PC-9 (cell line): ENCODE data around the gene UBE2O. TPM values are rescaled to one million over a fixed set of nuclear protein-coding genes. Genes with fewer than 3 reads are reported as not detected.

Experiments
- BruUV-seq: library from RNA; stranded (reverse); fragments of 400-500 nt; replicated peaks from 2 replicates; lab custom pipeline; 2021; lab: Mats Ljungman, UMichigan
- CTCF ChIA-PET: fragments of 300-600 bp; sonication (Branson Sonifier 250); formaldehyde crosslinking; loops from one replicate; lab custom pipeline; 2022; ENCODE audit warnings: antibody characterized with exemption; lab: Charles Lee
- POLR2A ChIA-PET: fragments of 300-600 bp; sonication (Branson Sonifier 250); formaldehyde crosslinking; loops from one replicate; lab custom pipeline; 2022; ENCODE audit warnings: antibody characterized with exemption; ENCODE audit not compliant: unreplicated experiment; lab: Charles Lee
- DNase-seq, 2 experiments: peaks; one replicate each; pipeline versions ENCODE4 v3.0.0 to v3.0.0-alpha.2; 2015 to 2022; ENCODE audit warnings: mixed read lengths in 1 of 2
- H2AFZ ChIP-seq: fragments of 200-600 bp; sonication (generic); 2 replicates; pipeline ENCODE4 v1.8.1; 2017; ENCODE audit warnings: antibody characterized with exemption
- H3F3A ChIP-seq: fragments of 200-600 bp; sonication (generic); 2 replicates; pipeline ENCODE4 v1.8.1; 2017; ENCODE audit warnings: antibody characterized with exemption, mild to moderate bottlenecking, low read depth; ENCODE audit not compliant: insufficient read depth
- H3K27ac ChIP-seq: fragments of 200-600 bp; sonication (generic); 2 replicates; pipeline ENCODE4 v1.6.1; 2016; ENCODE audit warnings: mixed run types
- H3K27me3 ChIP-seq: fragments of 200-600 bp; sonication (generic); 2 replicates; pipeline ENCODE4 v1.6.1; 2016; ENCODE audit warnings: low read depth, mixed run types; ENCODE audit not compliant: insufficient read depth
- H3K36me3 ChIP-seq: fragments of 200-600 bp; sonication (generic); 2 replicates; pipeline ENCODE4 v1.6.1; 2016; ENCODE audit warnings: low read depth, mixed run types
- H3K4me1 ChIP-seq: fragments of 200-600 bp; sonication (generic); replicated peaks from 2 replicates; pipeline ENCODE4 v1.6.1; 2016; ENCODE audit warnings: mixed run types; ENCODE audit not compliant: insufficient read depth
- H3K4me2 ChIP-seq: fragments of 200-600 bp; sonication (generic); 2 replicates; pipeline ENCODE4 v1.6.1; 2017; ENCODE audit warnings: mixed run types
- H3K4me3 ChIP-seq: fragments of 200-600 bp; sonication (generic); 2 replicates; pipeline ENCODE4 v1.6.1; 2016; ENCODE audit warnings: mixed run types
- H3K79me2 ChIP-seq: fragments of 200-600 bp; sonication (generic); 2 replicates; pipeline ENCODE4 v1.6.1; 2017; ENCODE audit warnings: low read depth, mixed run types
- H3K9me2 ChIP-seq: fragments of 200-600 bp; sonication (generic); 2 replicates; pipeline ENCODE4 v1.8.1; 2017; ENCODE audit warnings: mild to moderate bottlenecking; ENCODE audit not compliant: insufficient read depth
- H3K9me3 ChIP-seq: fragments of 200-600 bp; sonication (generic); 2 replicates; pipeline ENCODE4 v1.8.1; 2016; ENCODE audit warnings: low read depth; ENCODE audit not compliant: insufficient read depth
- H4K20me1 ChIP-seq: fragments of 200-600 bp; sonication (generic); 2 replicates; pipeline ENCODE4 v1.8.1; 2017; ENCODE audit not compliant: insufficient read depth
- CTCF ChIP-seq: fragments of 200-600 bp; sonication (generic); conservative IDR thresholded peaks from 2 replicates; pipeline ENCODE4 v1.6.1; 2017; ENCODE audit warnings: mixed run types, antibody characterized with exemption, mild to moderate bottlenecking, moderate library complexity
- EZH2 ChIP-seq: fragments of 200-600 bp; sonication (generic); IDR thresholded peaks from 2 replicates; pipeline ENCODE4 v1.8.0; 2017; ENCODE audit warnings: antibody characterized with exemption, low read depth
- intact Hi-C: fragments of 100-400 bp; cut with micrococcal nuclease; formaldehyde crosslinking; loops from one replicate; pipeline ENCODE4 v1.10.0; 2022; ENCODE audit not compliant: unreplicated experiment
- total RNA-seq: library from RNA; stranded (reverse); gene quantifications from 2 replicates; pipeline ENCODE4 v1.2.3, GENCODE V29; 2021

The UBE2O gene
- total RNA-seq, 1 experiment from 2014 or later, result 28.0 TPM

- intact Hi-C loops, result no loop called here
Observed at GRCh38 chr17:76395980-76396379, 57.0 kb downstream of the UBE2O start.

GRCh38 chr17:76394166-76394565 is 58.8 kb downstream of the UBE2O start:
- no TSS peak for BruUV-seq
- Histone ChIP-seq H3K9me2 (no peaks in the 10 kb centered on the region), H3K9me3 (no peaks in the 10 kb centered on the region), H3K79me2 (no peaks in the 10 kb centered on the region), H3K4me3 (no peak overlapping the region), H3K27ac (no peak overlapping the region), H3K36me3 (no peaks in the 10 kb centered on the region), H2AFZ (no peak overlapping the region), H3K27me3 (no peaks in the 10 kb centered on the region), H3K4me2 (no peak overlapping the region), H3K4me1 (no peaks in the 10 kb centered on the region), H3F3A (no peaks in the 10 kb centered on the region; the same call in 1 of the 2 replicates), H4K20me1 (no peaks in the 10 kb centered on the region)
- peak in 1 of 2 experiments; percentile 33 for DNase-seq
- ChIA-PET CTCF (no interaction called here), POLR2A (no interaction called here)
- intact Hi-C loops, result no loop called here
- no peak for TF ChIP-seq CTCF
- TF ChIP-seq EZH2, result no peak

More at GRCh38 chr17:76395980-76396379, 57.0 kb downstream of the UBE2O start:
- Histone ChIP-seq H3K4me1 (no peaks in the 10 kb centered on the region), H3K4me2 (no peak overlapping the region), H4K20me1 (no peaks in the 10 kb centered on the region), H3K27me3 (no peaks in the 10 kb centered on the region), H3K4me3 (no peak overlapping the region), H3K9me2 (no peaks in the 10 kb centered on the region), H3K9me3 (no peaks in the 10 kb centered on the region), H3F3A (no peaks in the 10 kb centered on the region; the same call in 1 of the 2 replicates), H3K79me2 (no peaks in the 10 kb centered on the region), H2AFZ (no peak overlapping the region), H3K27ac (no peak overlapping the region), H3K36me3 (no peaks in the 10 kb centered on the region)
- TF ChIP-seq CTCF (no peak), EZH2 (no peak)
- ChIA-PET CTCF (interaction anchor here (1.0 kb wide), 1 partner anchor 11 kb away, joined by 3 read pairs; no protein-coding TSS in a partner anchor), POLR2A (interaction anchor here (1.0 kb wide), 1 partner anchor 51 kb away, joined by 5 read pairs; no protein-coding TSS in a partner anchor)
- DNase-seq, result peak in 1 of 2 experiments; percentile 87
- BruUV-seq, result no TSS peak

GRCh38 chr17:76391200-76391715 is 61.7 kb downstream of the UBE2O start:
- intact Hi-C loops, result no loop called here
- no peak for DNase-seq
- H3F3A ChIP-seq, result no peaks in the 10 kb centered on the region; the same call in 1 of the 2 replicates
- H3K4me1 ChIP-seq, result no peaks in the 10 kb centered on the region
- no peak overlapping the region for H3K4me2 ChIP-seq
- ChIA-PET CTCF (no interaction called here), POLR2A (no interaction called here)
- no peak overlapping the region for H3K4me3 ChIP-seq
- no peaks in the 10 kb centered on the region for H4K20me1 ChIP-seq
- H3K9me3 ChIP-seq, result no peaks in the 10 kb centered on the region
- no TSS peak for BruUV-seq
- no peak overlapping the region for H3K27ac ChIP-seq
- H3K9me2 ChIP-seq, result no peaks in the 10 kb centered on the region
- H2AFZ ChIP-seq, result no peak overlapping the region
- H3K36me3 ChIP-seq, result no peaks in the 10 kb centered on the region
- H3K27me3 ChIP-seq, result no peaks in the 10 kb centered on the region
- no peak for TF ChIP-seq CTCF
- H3K79me2 ChIP-seq, result no peaks in the 10 kb centered on the region
